WTC11 (cell line): ENCODE measurements around the gene LRRC4.

Experiments
- NR2C2 ChIP-seq: sonication (generic); formaldehyde crosslinking; IDR thresholded peaks from 2 replicates; pipeline ENCODE4 v1.8.0; 2022; ENCODE audit warnings: mild to moderate bottlenecking, missing genetic modification reagents
- ZBTB21 ChIP-seq: sonication (generic); formaldehyde crosslinking; IDR thresholded peaks from 2 replicates; pipeline ENCODE4 v1.8.1; 2023; ENCODE audit warnings: mild to moderate bottlenecking, missing genetic modification reagents, borderline replicate concordance

DNA sequence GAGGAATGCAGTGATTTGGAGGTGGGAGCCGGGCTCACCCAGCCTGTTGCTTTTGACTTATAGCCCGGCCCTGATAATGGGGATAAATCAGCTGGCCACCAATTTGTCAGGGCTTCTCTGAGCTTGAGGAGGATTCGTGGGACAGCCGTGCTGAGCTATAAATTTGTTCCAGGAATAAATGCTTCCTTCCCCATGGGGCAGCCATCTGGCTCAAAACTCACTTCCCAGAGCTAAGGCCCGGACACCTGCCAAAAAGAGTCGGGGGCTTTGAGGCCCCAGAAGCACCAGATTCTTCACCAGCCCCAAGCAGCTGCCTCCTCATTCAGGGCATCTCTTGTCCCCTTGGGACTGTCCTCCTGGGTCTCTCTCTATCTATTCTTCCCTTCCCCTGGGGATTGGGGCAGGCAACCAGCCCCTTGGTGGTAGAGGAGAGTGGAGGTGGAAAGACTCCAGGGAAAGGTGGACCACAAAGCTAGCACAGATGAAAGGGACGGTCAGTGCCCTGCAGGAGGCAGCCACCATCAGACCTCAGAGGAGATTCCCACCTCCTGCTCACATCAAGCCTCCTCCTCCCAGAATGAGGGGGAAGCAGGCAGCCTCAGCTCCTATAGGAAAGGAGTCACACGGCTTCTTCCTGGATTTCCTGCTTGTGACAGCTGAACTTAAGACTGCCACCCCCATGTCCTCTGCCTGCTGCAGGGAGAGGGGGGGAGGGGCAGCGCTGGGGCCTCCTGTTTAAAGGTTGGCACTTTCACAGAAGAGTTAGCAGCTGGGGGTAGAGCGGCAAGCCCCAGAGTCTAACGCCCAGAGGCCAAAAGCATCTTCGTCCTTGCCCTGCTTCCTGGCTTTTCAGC, 44.2 kb upstream of the LRRC4 start:
- TF ChIP-seq ZBTB21 (CRISPR knock-in tag), result no peak
- TF ChIP-seq NR2C2 (CRISPR knock-in tag), result no peak
